GM10266 (cell line): ENCODE data around the gene ARRB1.

Experiments
- DNase-seq: peaks from one replicate; pipeline ENCODE4 v3.0.0; 2012; ENCODE audit errors: extremely low spot score
- CTCF ChIP-seq: IDR thresholded peaks from 2 replicates; pipeline ENCODE4 v1.5.1; 2012; ENCODE audit warnings: mild to moderate bottlenecking, low read depth; ENCODE audit not compliant: control insufficient read depth, insufficient read depth; ENCODE audit errors: missing control alignments

The ARRB1 gene

GRCh38 chr11:75346296-75346695, 5.2 kb downstream of the ARRB1 start:
- no peak for TF ChIP-seq CTCF
- no peak for DNase-seq

- DNase-seq: peak; percentile 59
- no peak for TF ChIP-seq CTCF
These were observed 5.9 kb downstream of the ARRB1 start for GRCh38 chr11:75345455-75346160.

- TF ChIP-seq CTCF: no peak
- no peak for DNase-seq
These were observed 6.6 kb downstream of the ARRB1 start for GRCh38 chr11:75344761-75345454.

GRCh38 chr11:75344186-75344585, 7.3 kb downstream of the ARRB1 start:
- TF ChIP-seq CTCF: no peak
- DNase-seq: no peak

- no peak for DNase-seq
- TF ChIP-seq CTCF: no peak
These were observed 8.2 kb downstream of the ARRB1 start for GRCh38 chr11:75342966-75343870.

- DNase-seq: no peak
- TF ChIP-seq CTCF: no peak
These were observed 9.1 kb downstream of the ARRB1 start for GRCh38 chr11:75342231-75342918.
